Measurements from ENCODE around the gene UBE2L6.

DNA sequence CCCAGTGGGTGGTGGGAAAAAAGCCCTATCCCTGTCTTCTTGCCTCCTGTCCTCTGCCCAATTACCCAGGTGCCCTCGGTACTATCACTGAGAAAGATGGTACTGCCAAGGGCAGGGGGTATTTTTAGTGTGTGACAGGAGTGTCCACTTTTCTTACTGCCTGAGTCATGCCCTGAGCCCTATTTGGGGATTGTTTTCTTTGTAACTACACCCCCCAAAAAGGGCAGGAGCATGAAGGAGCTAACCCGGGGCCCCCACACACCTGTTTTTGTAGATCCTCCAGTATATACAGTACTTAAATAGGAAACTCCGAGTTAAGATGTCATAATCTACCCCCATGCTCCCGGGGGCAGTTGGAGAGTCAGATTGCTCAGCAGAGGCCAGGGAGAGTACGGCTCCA lies 26.3 kb downstream of the UBE2L6 start:
- no peak for TF ChIP-seq EZH2 (IDR thresholded peaks at IDR 0.05; ENCODE audit: insufficient read depth, poor library complexity, severe bottlenecking)
- no peak for TF ChIP-seq EZH2phosphoT487 (IDR thresholded peaks at IDR 0.05; ENCODE audit: insufficient read depth, low read depth)

All from GM23248 (cell line).